ENCODE results near the gene PBX1.

DNA sequence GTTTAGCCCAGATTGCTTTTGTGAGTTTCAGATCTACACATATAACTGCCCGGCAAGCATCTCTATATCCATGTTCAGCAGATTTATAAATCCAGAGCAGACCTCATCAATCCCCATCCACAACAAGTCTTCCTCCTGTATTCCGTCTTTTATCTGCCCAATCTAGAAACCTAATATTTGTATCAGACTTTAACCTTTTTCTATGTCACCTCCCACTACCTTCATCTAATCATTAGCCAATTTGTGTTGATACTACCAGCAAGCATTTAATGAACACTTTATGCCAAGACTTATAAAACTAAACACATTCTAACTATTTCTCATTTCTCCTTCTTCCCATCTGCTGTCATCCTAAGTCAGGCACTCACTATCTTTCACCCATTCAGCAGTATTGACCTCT, 135.5 kb downstream of the PBX1 start:
- TF ChIP-seq, protein P1, sequence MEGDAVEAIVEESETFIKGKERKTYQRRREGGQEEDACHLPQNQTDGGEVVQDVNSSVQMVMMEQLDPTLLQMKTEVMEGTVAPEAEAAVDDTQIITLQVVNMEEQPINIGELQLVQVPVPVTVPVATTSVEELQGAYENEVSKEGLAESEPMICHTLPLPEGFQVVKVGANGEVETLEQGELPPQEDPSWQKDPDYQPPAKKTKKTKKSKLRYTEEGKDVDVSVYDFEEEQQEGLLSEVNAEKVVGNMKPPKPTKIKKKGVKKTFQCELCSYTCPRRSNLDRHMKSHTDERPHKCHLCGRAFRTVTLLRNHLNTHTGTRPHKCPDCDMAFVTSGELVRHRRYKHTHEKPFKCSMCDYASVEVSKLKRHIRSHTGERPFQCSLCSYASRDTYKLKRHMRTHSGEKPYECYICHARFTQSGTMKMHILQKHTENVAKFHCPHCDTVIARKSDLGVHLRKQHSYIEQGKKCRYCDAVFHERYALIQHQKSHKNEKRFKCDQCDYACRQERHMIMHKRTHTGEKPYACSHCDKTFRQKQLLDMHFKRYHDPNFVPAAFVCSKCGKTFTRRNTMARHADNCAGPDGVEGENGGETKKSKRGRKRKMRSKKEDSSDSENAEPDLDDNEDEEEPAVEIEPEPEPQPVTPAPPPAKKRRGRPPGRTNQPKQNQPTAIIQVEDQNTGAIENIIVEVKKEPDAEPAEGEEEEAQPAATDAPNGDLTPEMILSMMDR (IDR thresholded peaks at IDR 0.05; ENCODE audit: low read depth, low read length, poor library complexity, severe bottlenecking): no peak
- TF ChIP-seq EZH2phosphoT487 (IDR thresholded peaks at IDR 0.05; ENCODE audit: borderline replicate concordance, low read length): no peak

All from DOHH2 (cell line).